Liver (tissue), 9 donors: ENCODE measurements around the gene JCAD. TPM values are rescaled to one million over a fixed set of nuclear protein-coding genes. Genes with fewer than 3 reads are reported as not detected.

ENCODE experiments used
- DNase-seq: peaks from one replicate; pipeline ENCODE4 v3.0.0-alpha.2; 2017; ENCODE audit warnings: low spot score
- H3K27ac ChIP-seq, 2 donors: one replicate each; pipeline ENCODE4 v1.7.0; 2013; ENCODE audit warnings: inconsistent platforms in 2 of 2, low read length in 2 of 2, control low read depth in 1 of 2, low read depth in 1 of 2, mild to moderate bottlenecking in 1 of 2
- H3K27me3 ChIP-seq, 4 donors: one replicate each; pipeline versions ENCODE4 v1.6.1 to v1.7.0; 2013; ENCODE audit warnings: low read length in 3 of 4, inconsistent platforms in 1 of 4, mild to moderate bottlenecking in 1 of 4, moderate library complexity in 1 of 4; ENCODE audit not compliant: control insufficient read depth in 4 of 4, insufficient read depth in 4 of 4
- H3K36me3 ChIP-seq, 4 donors: one replicate each; pipeline versions ENCODE4 v1.6.1 to v1.7.0; 2013; ENCODE audit warnings: low read length in 3 of 4, mild to moderate bottlenecking in 3 of 4, low read depth in 1 of 4, moderate library complexity in 1 of 4; ENCODE audit not compliant: control insufficient read depth in 4 of 4, insufficient read depth in 3 of 4
- H3K4me1 ChIP-seq, 4 donors: one replicate each; pipeline versions ENCODE4 v1.6.1 to v1.7.0; 2013; ENCODE audit warnings: low read length in 3 of 4, mild to moderate bottlenecking in 3 of 4, moderate library complexity in 1 of 4; ENCODE audit not compliant: control insufficient read depth in 4 of 4, insufficient read depth in 4 of 4
- H3K4me3 ChIP-seq, 3 donors: one replicate each; pipeline versions ENCODE4 v1.6.1 to v1.7.0; 2013; ENCODE audit warnings: low read length in 3 of 3, control low read depth in 1 of 3, low read depth in 1 of 3, mild to moderate bottlenecking in 1 of 3
- H3K9ac ChIP-seq, 2 donors: one replicate each; pipeline ENCODE4 v1.7.0; 2013; ENCODE audit warnings: low read length in 2 of 2, mild to moderate bottlenecking in 2 of 2, moderate library complexity in 2 of 2, control low read depth in 1 of 2, low read depth in 1 of 2
- H3K9me3 ChIP-seq, 4 donors: one replicate each; pipeline versions ENCODE4 v1.6.1 to v1.7.0; 2013; ENCODE audit warnings: low read length in 3 of 4; ENCODE audit not compliant: control insufficient read depth in 4 of 4
- EGR1 ChIP-seq, 2 donors: IDR thresholded peaks; 2 replicates each; pipeline ENCODE4 v1.6.1; 2016 to 2018; ENCODE audit warnings: antibody characterized with exemption in 2 of 2, low read depth in 2 of 2
- FOXA1 ChIP-seq: IDR thresholded peaks from 2 replicates; pipeline ENCODE4 v1.6.1; 2016; ENCODE audit warnings: antibody characterized with exemption
- FOXA2 ChIP-seq: IDR thresholded peaks from 2 replicates; pipeline ENCODE4 v1.6.1; 2016; ENCODE audit warnings: antibody characterized with exemption
- GABPA ChIP-seq, 2 donors: IDR thresholded peaks in 1 of 2; conservative IDR thresholded peaks in 1 of 2; 2 replicates each; pipeline ENCODE4 v1.6.1; 2016; ENCODE audit warnings: antibody characterized with exemption in 2 of 2, mild to moderate bottlenecking in 1 of 2, moderate library complexity in 1 of 2
- HNF4A ChIP-seq, 2 donors: conservative IDR thresholded peaks; 2 replicates each; pipeline ENCODE4 v1.6.1; 2016; ENCODE audit warnings: antibody characterized with exemption in 2 of 2, mild to moderate bottlenecking in 2 of 2
- HNF4G ChIP-seq: IDR thresholded peaks from 2 replicates; pipeline ENCODE4 v1.6.1; 2016; ENCODE audit warnings: antibody characterized with exemption
- MAX ChIP-seq: IDR thresholded peaks from 2 replicates; pipeline ENCODE4 v1.6.1; 2016; ENCODE audit warnings: antibody characterized with exemption
- NR2F2 ChIP-seq: IDR thresholded peaks from 2 replicates; pipeline ENCODE4 v1.6.1; 2016; ENCODE audit warnings: antibody characterized with exemption
- REST ChIP-seq: IDR thresholded peaks from 2 replicates; pipeline ENCODE4 v1.6.1; 2016; ENCODE audit warnings: antibody characterized with exemption, mild to moderate bottlenecking
- RXRA ChIP-seq, 2 donors: IDR thresholded peaks; 2 replicates each; pipeline ENCODE4 v1.6.1; 2017 to 2018; ENCODE audit warnings: antibody characterized with exemption in 2 of 2, mild to moderate bottlenecking in 1 of 2
- SP1 ChIP-seq: IDR thresholded peaks from 2 replicates; pipeline ENCODE4 v1.6.1; 2018; ENCODE audit warnings: antibody characterized with exemption, mild to moderate bottlenecking
- TAF1 ChIP-seq: conservative IDR thresholded peaks from 2 replicates; pipeline ENCODE4 v1.6.1; 2016; ENCODE audit warnings: antibody characterized with exemption, mild to moderate bottlenecking
- ZBTB33 ChIP-seq: IDR thresholded peaks from 2 replicates; pipeline ENCODE4 v1.6.1; 2016; ENCODE audit warnings: antibody characterized with exemption
- WGBS: extraction: QIAGEN DNeasy Blood & Tissue Kit; methylation state at CpG from one replicate; pipeline ENCODE4 v1.1.7; 2013; 5-methylcytosine and 5-hydroxymethylcytosine counted together
- polyA plus RNA-seq, 2 donors: library from polyadenylated mRNA; stranded (reverse) in 1 of 2; unstranded in 1 of 2; fragments of 200-250 nt in 1 of 2; fragments of >200 nt in 1 of 2; fragmentation: Nextera tagmentation in 1 of 2; extraction: Ambion mirVana in 1 of 2; gene quantifications; one replicate each; pipeline versions ENCODE4 v1.2.1 to v1.2.3, GENCODE V29; 2013 to 2015
- total RNA-seq, 2 donors: library from RNA; depleted of rRNA; stranded (reverse); fragments of >200 nt; gene quantifications; one replicate each; pipeline ENCODE4 v1.2.3, GENCODE V29; 2014
- donor health status: healthy.
- donor health status: healthy.
- donor health status: healthy.
- donor health status: healthy.
- donor health status: healthy.

JCAD gene
- total and polyA plus RNA-seq, 4 donors: 0.77 to 3.2 (median 1.1) TPM

- Histone ChIP-seq H3K4me3 (no peak overlapping the region), H3K36me3 (no peaks in the 10 kb centered on the region), H3K27ac (no peak overlapping the region), H3K9me3 (no peaks in the 10 kb centered on the region), H3K27me3 (no peaks in the 10 kb centered on the region), H3K4me1 (no peaks in the 10 kb centered on the region), H3K9ac (no peak overlapping the region)
- TF ChIP-seq REST (no peak), ZBTB33 (no peak), EGR1 (IDR thresholded peaks at IDR 0.05; ENCODE audit: low read depth in 2 of 2) (no peak)
- WGBS: 89% methylated on average over 5 of the region's 5 CpGs
- DNase-seq: no peak
Measured at GRCh38 chr10:30094601-30095000, 35.2 kb upstream of the JCAD start.

- Histone ChIP-seq H3K4me1 (no peaks in the 10 kb centered on the region), H3K27me3 (no peaks in the 10 kb centered on the region), H3K36me3 (no peaks in the 10 kb centered on the region), H3K4me3 (no peak overlapping the region), H3K9me3 (no peaks in the 10 kb centered on the region), H3K27ac (no peak overlapping the region), H3K9ac (no peak overlapping the region)
- no peak for DNase-seq
- TF ChIP-seq REST: no peak
- TF ChIP-seq NR2F2: no peak
- no peak for TF ChIP-seq HNF4A (conservative IDR thresholded peaks at IDR 0.05)
- no peak for TF ChIP-seq MAX
- no peak for TF ChIP-seq GABPA (IDR thresholded peaks at IDR 0.05 in 1 of 2, conservative IDR thresholded peaks at IDR 0.05 in 1 of 2)
- no peak for TF ChIP-seq EGR1 (IDR thresholded peaks at IDR 0.05; ENCODE audit: low read depth in 2 of 2)
- TF ChIP-seq FOXA2: no peak
- no peak for TF ChIP-seq SP1
- TF ChIP-seq HNF4G: no peak
- TF ChIP-seq TAF1: no peak
- TF ChIP-seq RXRA (IDR thresholded peaks at IDR 0.05): no peak
- no peak for TF ChIP-seq FOXA1
- TF ChIP-seq ZBTB33: no peak
- 60% methylated on average over 9 of the region's 9 CpGs for WGBS
Measured at GRCh38 chr10:30093303-30093950, 34.0 kb upstream of the JCAD start.
